Activated T-helper 17 cell treated with anti-CD3 and anti-CD28 coated beads, Interleukin-2, amount 50 U/mL, for 72 hours (primary cell): ENCODE data around the gene CISTR. TPM values are rescaled to one million over a fixed set of nuclear protein-coding genes. Genes with fewer than 3 reads are reported as not detected.
"Not testable (repeated sequence)": the region's sequence is repeated elsewhere in the genome, so short reads cannot be mapped to it uniquely, and the experiment has no call there.

Experiments used
- ATAC-seq: fragments of 150-1000 bp; cut with Tn5 transposase; replicated peaks from 2 replicates; pipeline ENCODE4 v1.10.0; 2021; ENCODE audit warnings: mild to moderate bottlenecking, moderate library complexity
- H3K27ac Mint-ChIP-seq: one replicate; pipeline ENCODE4 v1.8.0; 2022; ENCODE audit warnings: mixed read lengths
- H3K27me3 Mint-ChIP-seq: one replicate; pipeline ENCODE4 v1.8.0; 2022; ENCODE audit warnings: mixed read lengths
- H3K36me3 Mint-ChIP-seq: one replicate; pipeline ENCODE4 v1.8.0; 2022; ENCODE audit warnings: low read depth, mild to moderate bottlenecking, mixed read lengths
- H3K4me1 Mint-ChIP-seq: one replicate; pipeline ENCODE4 v1.8.0; 2022; ENCODE audit warnings: mixed read lengths
- H3K4me3 Mint-ChIP-seq: one replicate; pipeline ENCODE4 v1.8.0; 2022; ENCODE audit warnings: mild to moderate bottlenecking, mixed read lengths
- H3K9me3 Mint-ChIP-seq: one replicate; pipeline ENCODE4 v1.8.0; 2022; ENCODE audit warnings: mixed read lengths
- total RNA-seq, 2 donors: library from RNA; stranded (reverse); gene quantifications; one replicate each; pipeline ENCODE4 v1.2.3, GENCODE V29; 2022

CISTR gene
- total RNA-seq, 2 donors from 2014 or later, result not detected

DNA sequence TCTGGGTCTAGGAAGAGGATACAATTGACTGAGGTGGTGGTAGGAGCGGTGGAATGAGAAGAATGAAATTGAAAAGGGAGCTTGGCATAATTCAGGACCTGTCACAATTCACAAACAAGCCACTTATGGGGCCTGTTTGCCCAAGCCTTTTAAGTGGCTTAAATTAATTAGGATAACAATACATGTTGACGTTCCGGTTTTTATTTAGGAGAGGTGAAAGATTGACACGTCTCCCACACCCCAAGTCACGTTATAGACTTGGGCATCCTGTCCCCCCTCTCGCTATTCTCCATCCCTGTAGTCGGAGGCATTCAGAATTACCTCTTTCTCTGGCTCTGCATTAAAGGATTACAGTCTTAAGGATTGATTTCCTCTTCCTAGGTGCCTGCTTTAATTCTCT lies 23.6 kb downstream of the CISTR start:
- Mint-ChIP-seq H3K36me3 (peaks cover 22% of the 10 kb centered on the region), H3K27me3 (no peaks in the 10 kb centered on the region), H3K9me3 (no peaks in the 10 kb centered on the region), H3K27ac (peak overlapping the region; percentile 87), H3K4me1 (peaks cover 5% of the 10 kb centered on the region), H3K4me3 (peak overlapping the region; percentile 87)
- no peak for ATAC-seq

DNA sequence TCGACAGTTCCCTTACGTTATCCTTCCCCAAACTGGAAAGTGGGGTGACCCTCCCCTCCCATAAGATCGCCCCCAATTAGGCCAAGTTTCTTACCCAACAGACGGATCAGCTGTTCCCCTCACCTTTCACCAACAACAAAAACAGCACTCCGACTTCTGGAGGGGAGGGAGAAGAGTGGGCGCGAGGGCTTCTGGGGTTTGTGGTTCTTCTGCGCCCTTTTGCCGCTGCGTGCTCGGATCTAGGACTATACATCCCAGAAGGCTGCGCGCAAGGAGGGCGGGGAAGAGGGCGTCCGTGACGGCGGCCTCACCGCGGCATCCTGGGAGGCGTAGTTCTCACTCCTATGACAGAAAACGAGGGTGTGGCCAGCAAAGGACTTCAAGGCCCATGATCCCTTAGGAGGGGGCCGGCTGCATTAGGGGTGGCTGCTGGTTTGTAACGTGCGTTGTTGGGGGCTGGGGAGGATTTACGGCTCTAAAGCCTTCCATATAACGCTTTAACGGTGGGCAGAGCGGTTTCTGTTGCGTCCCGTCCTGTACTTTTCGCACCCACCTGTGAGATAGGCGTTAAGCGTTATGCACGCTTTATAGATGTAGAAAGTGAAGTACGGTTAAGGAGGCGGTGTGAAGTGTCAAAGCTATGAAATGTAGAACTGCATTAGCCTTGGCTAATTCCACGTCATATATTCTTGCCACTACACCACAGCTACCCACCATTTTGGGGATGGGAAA lies 24.3 kb downstream of the CISTR start, which contains the start of gene CALCOCO1:
TSS of gene CALCOCO1 (minus strand) at position 143 of the 732 bp plus-strand sequence. CDS start 2,210 bp downstream, outside the sequence.
- no peaks in the 10 kb centered on the region for H3K9me3 Mint-ChIP-seq
- no peaks in the 10 kb centered on the region for H3K27me3 Mint-ChIP-seq
- H3K4me1 Mint-ChIP-seq, result peaks cover 8% of the 10 kb centered on the region
- peak within 1 kb of the TSS; percentile 87 for H3K27ac Mint-ChIP-seq
- peaks cover 29% of the 10 kb centered on the region for H3K36me3 Mint-ChIP-seq
- peak; percentile 98 for ATAC-seq
- peak within 1 kb of the TSS; percentile 87 for H3K4me3 Mint-ChIP-seq

DNA sequence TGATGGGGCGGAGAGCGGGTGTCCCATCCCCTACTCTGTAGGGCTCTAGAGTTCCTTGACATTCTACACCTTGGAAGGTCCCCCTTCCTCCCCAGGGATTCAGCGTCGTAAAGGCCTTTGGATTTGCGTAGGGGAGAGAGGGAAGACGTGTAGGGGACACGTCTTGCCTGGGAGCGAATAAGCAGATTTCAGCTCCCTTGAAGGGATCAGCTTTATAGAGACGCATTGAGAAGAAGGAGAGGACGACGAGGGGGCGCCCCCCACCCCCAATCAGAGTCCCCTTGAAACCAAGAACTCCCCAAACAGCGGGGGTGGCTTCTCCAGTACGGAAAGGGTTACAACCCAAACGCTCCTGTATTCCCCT lies 24.9 kb downstream of the CISTR start:
- Mint-ChIP-seq H3K27ac (peak overlapping the region; percentile 87), H3K4me3 (peak overlapping the region; percentile 87), H3K27me3 (no peaks in the 10 kb centered on the region), H3K9me3 (no peaks in the 10 kb centered on the region), H3K4me1 (peaks cover 10% of the 10 kb centered on the region), H3K36me3 (peaks cover 35% of the 10 kb centered on the region)
- peak; percentile 11 for ATAC-seq

DNA sequence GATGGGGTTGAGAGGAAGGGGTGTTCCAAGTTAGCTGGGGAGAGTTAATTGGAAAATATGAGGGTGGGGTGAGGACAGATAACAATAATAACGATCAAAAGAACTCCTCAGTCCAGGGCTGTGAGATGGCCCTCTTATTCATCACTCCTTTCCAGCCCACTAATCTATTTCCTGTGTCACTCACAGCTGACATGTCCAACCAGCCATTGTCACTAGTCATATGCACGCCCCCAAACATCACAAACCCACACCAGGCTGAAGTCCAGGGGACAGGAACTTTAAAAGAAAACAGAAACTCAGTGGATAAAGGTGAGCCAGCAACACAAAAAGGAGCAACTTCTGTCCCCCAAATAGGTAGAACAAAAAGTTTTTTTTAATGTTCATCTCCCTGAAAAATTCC lies 25.4 kb downstream of the CISTR start:
- H3K27me3 Mint-ChIP-seq, result no peaks in the 10 kb centered on the region
- peak; percentile 34 for ATAC-seq

DNA sequence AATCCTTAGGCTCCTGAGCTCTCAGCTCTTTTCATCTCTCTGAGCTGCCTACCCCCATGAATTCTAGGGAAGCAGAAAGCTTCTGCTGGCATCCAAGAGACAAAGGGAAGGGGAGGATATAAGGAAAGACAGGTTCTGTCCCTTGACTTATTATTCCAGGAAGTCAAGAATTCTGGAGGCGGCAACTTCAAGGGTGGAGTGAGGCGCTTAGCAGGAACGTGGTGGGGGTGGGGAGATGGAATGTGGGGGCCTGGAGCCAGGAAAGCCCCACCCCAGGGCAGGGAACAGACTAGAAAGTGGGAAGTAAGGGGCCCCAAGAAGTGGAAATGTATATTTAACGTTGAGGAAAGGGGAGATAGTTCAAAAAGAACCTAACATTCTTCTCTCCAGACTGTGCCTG lies 26.0 kb downstream of the CISTR start:
- peak overlapping the region; percentile 87 for H3K4me3 Mint-ChIP-seq
- ATAC-seq, result no peak
- peak overlapping the region; percentile 87 for H3K27ac Mint-ChIP-seq

More for the DNA sequence above, 25.4 kb downstream of the CISTR start:
- H3K27ac Mint-ChIP-seq, result peak overlapping the region; percentile 87
- no peaks in the 10 kb centered on the region for H3K9me3 Mint-ChIP-seq
- peaks cover 10% of the 10 kb centered on the region for H3K4me1 Mint-ChIP-seq
- peaks cover 41% of the 10 kb centered on the region for H3K36me3 Mint-ChIP-seq
- H3K4me3 Mint-ChIP-seq, result peak overlapping the region; percentile 87

DNA sequence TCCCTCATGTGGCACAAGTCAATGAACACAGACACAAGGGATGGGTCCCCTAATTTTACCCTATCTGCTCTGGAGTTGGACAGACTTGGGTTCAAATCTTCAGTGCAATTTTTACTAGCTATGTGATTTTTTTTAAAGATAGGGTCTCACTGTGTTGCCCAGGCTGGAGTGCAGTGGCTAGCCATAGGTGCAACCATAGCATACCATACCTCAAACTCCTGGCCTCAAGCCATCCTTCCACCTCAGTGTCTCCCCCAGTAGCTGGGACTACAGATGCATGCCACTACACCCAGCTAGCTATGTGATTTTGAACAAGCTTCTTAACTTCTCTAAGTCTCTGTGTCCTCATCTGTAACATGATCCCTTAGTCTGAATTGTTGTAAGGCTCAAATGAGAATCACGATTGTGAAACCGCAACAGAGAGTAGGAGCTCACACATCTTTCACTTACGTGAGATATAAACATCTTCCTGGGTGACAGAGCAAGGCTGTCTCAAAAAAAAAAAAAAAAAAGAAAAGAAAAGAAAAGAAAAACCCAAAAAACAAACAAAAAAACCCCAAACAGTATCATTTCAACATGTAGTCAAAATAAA lies 29.2 kb downstream of the CISTR start:
- Mint-ChIP-seq H3K27ac (peak overlapping the region; percentile 60), H3K9me3 (no peaks in the 10 kb centered on the region), H3K4me1 (peaks cover 4% of the 10 kb centered on the region), H3K36me3 (peaks cover 74% of the 10 kb centered on the region), H3K4me3 (no peak overlapping the region), H3K27me3 (no peaks in the 10 kb centered on the region)
- no peak for ATAC-seq

More for the DNA sequence above, 26.0 kb downstream of the CISTR start:
- Mint-ChIP-seq H3K27me3 (no peaks in the 10 kb centered on the region), H3K9me3 (no peaks in the 10 kb centered on the region), H3K4me1 (peaks cover 10% of the 10 kb centered on the region), H3K36me3 (peaks cover 46% of the 10 kb centered on the region)

DNA sequence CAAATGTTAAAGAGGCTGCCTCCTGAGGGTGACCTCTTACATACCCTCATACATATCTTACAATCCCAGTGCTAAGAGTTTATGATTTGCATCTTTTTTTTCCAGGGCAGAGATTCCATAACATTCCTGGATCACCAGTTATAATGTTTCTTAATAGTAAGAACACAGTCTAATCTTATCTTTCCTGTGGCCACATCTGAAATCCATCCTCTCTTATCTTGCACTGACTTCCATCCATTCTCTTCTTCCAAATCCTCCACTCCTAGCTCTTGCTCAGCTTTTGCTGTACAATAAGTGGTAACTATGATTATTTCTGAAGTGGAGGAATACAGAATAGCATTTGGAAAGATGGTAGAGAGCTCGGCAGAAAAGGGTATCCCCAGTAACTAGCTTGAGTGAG lies 30.8 kb downstream of the CISTR start:
- no peak overlapping the region for H3K27ac Mint-ChIP-seq
- peaks cover 9% of the 10 kb centered on the region for H3K4me1 Mint-ChIP-seq
- H3K9me3 Mint-ChIP-seq, result no peaks in the 10 kb centered on the region
- peaks cover 88% of the 10 kb centered on the region for H3K36me3 Mint-ChIP-seq
- H3K27me3 Mint-ChIP-seq, result no peaks in the 10 kb centered on the region
- no peak for ATAC-seq
- H3K4me3 Mint-ChIP-seq, result no peak overlapping the region

DNA sequence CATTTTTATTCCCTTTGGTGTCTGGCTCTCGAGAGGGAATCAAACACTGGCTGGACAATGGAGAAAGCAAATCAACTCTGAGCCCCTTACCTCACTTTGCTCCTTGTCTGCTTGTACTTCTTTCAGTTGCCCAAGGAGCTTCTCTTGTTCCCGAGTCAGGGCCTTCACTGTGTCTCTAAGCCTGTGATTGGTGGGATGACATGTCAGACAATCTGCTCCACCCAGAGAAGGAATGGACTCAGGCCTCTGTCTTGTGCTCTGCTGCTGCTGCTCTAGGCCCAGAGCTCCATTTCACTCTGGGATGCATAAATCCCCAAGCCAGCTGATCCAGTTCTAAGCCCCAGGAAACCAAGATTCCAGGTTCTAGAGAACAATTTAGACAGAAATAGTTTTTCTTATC lies 32.1 kb downstream of the CISTR start:
- Mint-ChIP-seq H3K36me3 (peaks cover 91% of the 10 kb centered on the region), H3K4me1 (peaks cover 9% of the 10 kb centered on the region), H3K9me3 (no peaks in the 10 kb centered on the region), H3K27me3 (no peaks in the 10 kb centered on the region), H3K27ac (no peak overlapping the region), H3K4me3 (no peak overlapping the region)
- no peak for ATAC-seq

DNA sequence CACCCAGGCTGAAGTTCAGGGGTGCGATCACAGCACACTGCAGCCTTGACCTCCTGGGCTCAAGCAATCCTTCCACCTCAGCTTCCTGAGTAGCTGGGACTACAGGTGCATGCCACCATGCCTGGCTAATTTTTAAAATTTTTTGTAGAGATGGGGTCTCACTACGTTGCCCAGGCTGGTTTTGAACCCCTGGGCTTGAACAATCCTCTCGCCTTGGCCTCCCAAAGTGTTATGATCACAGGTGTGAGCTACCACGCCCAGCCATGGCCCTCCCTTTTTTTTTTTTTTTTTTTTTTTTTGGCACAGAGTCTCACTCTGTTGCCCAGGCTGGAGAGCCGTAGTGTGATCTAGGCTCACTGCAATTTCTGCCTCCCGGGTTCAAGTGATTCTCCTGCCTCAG lies 33.2 kb downstream of the CISTR start:
- not testable (repeated sequence) for H3K4me3 Mint-ChIP-seq, H3K27me3 Mint-ChIP-seq, H3K27ac Mint-ChIP-seq, H3K9me3 Mint-ChIP-seq, ATAC-seq, H3K4me1 Mint-ChIP-seq
- peaks cover 90% of the 10 kb centered on the region for H3K36me3 Mint-ChIP-seq

DNA sequence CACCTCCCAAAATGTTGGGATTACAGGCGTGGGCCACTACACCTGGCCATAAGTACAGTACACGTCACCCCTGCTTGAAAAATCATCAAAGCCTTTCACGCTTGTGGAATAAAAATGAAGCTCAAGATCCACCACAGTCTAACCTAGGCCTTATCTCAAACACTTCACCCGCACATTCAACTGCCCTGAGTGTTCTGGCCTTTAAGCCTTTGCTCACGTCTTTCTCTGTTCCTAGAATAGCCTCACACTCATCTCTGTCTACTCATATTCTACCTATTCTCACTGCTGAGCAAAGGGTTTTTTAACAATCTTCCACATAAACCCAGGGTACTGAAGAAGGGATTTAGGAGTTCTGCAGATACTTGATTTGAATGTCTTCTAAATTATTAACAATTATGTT lies 34.5 kb downstream of the CISTR start:
- Mint-ChIP-seq H3K27ac (no peak overlapping the region), H3K4me1 (peaks cover 4% of the 10 kb centered on the region), H3K9me3 (no peaks in the 10 kb centered on the region), H3K4me3 (no peak overlapping the region), H3K27me3 (no peaks in the 10 kb centered on the region), H3K36me3 (peaks cover 88% of the 10 kb centered on the region)
- ATAC-seq, result no peak

DNA sequence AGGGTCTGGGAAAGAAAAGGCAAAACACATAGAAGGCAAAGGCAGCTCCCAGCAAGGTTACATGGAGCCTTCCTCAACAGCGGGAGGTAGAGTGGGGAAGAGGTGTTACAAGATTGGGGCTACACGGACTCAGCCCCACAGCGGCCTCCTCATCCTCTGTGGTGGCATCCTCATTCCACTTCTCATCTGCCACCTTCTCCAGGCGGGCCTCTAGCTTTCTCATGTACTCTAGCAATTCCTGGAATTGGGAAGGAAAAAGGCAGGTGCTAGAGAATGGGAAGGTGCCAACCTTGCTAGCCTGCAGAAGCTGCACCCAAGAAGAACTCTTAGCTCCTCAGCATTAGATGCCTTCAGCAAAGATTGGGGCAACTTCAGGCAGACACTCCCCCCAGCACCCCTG lies 37.8 kb downstream of the CISTR start:
- no peak overlapping the region for H3K4me3 Mint-ChIP-seq
- H3K9me3 Mint-ChIP-seq, result no peaks in the 10 kb centered on the region
- peaks cover 68% of the 10 kb centered on the region for H3K36me3 Mint-ChIP-seq
- H3K27ac Mint-ChIP-seq, result no peak overlapping the region
- H3K4me1 Mint-ChIP-seq, result peaks cover 4% of the 10 kb centered on the region
- H3K27me3 Mint-ChIP-seq, result no peaks in the 10 kb centered on the region
- no peak for ATAC-seq

DNA sequence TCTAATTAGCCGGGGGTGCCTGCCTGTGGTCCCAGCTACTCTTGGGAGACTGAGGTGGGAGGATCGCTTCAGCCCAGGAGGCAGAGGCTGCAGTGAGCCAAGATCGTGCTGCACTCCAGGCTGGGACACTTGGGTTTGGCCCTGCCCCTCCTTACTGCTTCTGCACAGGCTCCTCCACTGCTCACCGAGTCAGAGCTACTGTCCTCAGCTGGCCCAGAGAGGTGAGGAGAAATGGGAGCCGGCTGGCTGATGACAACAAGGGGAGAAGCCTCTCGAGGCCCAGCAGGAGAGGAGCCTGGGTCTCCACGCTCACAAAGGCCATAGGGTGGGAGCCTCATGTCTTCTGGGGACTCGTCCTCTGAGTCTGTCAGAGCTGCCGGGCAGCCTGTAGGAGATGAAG lies 38.3 kb downstream of the CISTR start:
- Mint-ChIP-seq H3K27ac (no peak overlapping the region), H3K36me3 (peaks cover 63% of the 10 kb centered on the region), H3K9me3 (no peaks in the 10 kb centered on the region), H3K4me1 (peaks cover 4% of the 10 kb centered on the region), H3K4me3 (no peak overlapping the region), H3K27me3 (no peaks in the 10 kb centered on the region)
- ATAC-seq, result no peak

DNA sequence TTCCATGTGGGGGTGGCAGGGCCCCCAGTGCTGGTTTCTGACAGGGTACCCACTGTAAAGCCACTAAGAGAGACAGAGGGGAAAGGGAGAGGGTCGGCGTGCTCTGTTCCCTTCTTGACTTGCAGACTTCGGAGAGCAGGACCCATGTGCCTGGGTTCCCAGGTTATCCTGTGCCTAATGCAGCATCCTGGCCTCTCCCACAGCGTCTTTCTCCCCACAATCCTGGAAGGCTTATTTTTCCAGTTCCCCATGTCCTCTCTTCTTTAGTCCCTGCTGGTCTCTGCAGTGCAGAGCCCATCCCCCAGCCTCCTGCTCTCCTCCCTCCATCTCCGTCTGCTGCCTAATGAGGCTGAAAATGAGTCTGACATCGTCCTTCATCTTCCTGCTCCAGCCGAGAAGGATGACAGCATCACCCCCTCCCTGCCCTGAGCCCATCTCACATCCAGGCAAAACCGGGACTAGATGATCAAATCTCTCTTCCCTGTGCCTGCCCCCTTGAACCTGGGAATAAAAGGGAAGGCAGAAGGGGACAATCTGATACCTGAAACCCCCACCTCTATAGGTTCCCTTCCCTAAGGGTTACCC lies 39.6 kb downstream of the CISTR start:
- Mint-ChIP-seq H3K27ac (no peak overlapping the region), H3K9me3 (no peaks in the 10 kb centered on the region), H3K27me3 (peaks cover 5% of the 10 kb centered on the region), H3K4me3 (no peak overlapping the region), H3K36me3 (peaks cover 54% of the 10 kb centered on the region), H3K4me1 (peaks cover 4% of the 10 kb centered on the region)
- ATAC-seq, result no peak

DNA sequence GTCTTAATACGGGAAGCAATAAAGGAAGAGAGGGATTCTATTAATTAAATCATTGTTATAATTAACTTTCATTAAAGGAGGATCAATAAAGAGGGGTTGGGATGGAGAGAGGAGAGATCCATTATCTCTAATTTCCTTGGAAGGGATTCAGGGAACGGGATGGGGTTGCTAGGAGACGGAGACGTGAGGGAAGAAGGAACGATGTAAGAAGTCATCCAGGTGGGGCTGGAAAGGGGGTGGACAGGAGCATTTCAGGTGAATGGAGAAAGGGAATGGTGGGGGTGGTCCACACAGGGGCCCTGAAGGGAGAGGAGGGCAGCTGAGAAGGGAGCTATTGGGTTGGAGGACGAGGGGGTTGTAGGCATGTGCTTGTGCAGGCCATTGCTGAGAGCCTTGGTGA lies 41.7 kb downstream of the CISTR start:
- peaks cover 17% of the 10 kb centered on the region for H3K27me3 Mint-ChIP-seq
- no peak overlapping the region for H3K27ac Mint-ChIP-seq
- ATAC-seq, result no peak
- H3K4me1 Mint-ChIP-seq, result no peaks in the 10 kb centered on the region
- H3K9me3 Mint-ChIP-seq, result no peaks in the 10 kb centered on the region
- no peak overlapping the region for H3K4me3 Mint-ChIP-seq
- H3K36me3 Mint-ChIP-seq, result peaks cover 38% of the 10 kb centered on the region

DNA sequence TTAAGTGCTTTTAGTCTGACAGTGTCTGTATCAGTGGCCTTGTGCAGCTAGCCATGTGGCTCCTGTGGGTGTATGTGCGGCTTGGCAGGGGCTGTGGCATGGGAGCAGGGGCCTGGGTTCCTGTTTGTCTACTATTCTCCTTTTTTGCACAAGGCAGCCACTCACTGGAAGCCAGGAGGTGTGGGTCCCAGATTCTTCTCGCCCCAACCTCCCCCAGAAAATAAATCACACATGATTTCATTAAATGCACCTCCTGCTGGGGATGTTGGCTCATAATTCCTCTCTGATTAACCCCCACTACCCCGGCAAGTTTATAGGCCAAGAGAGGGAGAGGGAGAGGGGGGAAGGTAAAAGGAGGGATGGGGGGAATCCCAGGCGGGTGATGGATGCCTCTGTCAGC lies 42.1 kb downstream of the CISTR start:
- H3K27me3 Mint-ChIP-seq, result peaks cover 17% of the 10 kb centered on the region
- no peak for ATAC-seq
- no peaks in the 10 kb centered on the region for H3K4me1 Mint-ChIP-seq
- no peak overlapping the region for H3K4me3 Mint-ChIP-seq
- peaks cover 33% of the 10 kb centered on the region for H3K36me3 Mint-ChIP-seq
- no peaks in the 10 kb centered on the region for H3K9me3 Mint-ChIP-seq
- no peak overlapping the region for H3K27ac Mint-ChIP-seq
